GM10266 (cell line): ENCODE results near the gene EEFSEC.

Experiments
- DNase-seq: peaks from one replicate; pipeline ENCODE4 v3.0.0; 2012; ENCODE audit errors: extremely low spot score
- CTCF ChIP-seq: IDR thresholded peaks from 2 replicates; pipeline ENCODE4 v1.5.1; 2012; ENCODE audit warnings: mild to moderate bottlenecking, low read depth; ENCODE audit not compliant: control insufficient read depth, insufficient read depth; ENCODE audit errors: missing control alignments

EEFSEC gene

GRCh38 chr3:128243602-128244504 is 90.6 kb downstream of the EEFSEC start:
- no peak for TF ChIP-seq CTCF
- no peak for DNase-seq

DNA sequence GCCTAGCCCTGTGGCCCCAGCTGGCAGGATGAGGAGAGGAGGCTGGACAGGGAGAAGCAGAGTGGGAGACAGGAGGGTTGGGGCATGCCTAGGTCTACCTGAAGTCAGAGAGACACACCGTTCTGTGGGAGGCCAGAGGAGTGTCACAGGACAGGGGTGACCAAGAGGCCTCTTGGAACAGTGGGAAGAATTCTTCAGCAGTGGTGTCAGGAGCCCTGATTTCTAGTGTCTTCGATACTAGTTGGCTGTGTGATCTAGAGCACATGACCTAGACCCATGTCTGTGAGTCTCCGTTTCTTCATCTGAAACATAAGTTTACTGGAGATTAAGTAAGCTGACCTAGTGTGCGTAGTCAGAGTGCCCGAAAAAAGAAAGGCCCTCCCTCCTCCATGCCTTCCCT is 92.2 kb downstream of the EEFSEC start:
- no peak for DNase-seq
- no peak for TF ChIP-seq CTCF

- no peak for DNase-seq
- no peak for TF ChIP-seq CTCF
These were observed 94.6 kb downstream of the EEFSEC start for GRCh38 chr3:128247666-128248409.

DNA sequence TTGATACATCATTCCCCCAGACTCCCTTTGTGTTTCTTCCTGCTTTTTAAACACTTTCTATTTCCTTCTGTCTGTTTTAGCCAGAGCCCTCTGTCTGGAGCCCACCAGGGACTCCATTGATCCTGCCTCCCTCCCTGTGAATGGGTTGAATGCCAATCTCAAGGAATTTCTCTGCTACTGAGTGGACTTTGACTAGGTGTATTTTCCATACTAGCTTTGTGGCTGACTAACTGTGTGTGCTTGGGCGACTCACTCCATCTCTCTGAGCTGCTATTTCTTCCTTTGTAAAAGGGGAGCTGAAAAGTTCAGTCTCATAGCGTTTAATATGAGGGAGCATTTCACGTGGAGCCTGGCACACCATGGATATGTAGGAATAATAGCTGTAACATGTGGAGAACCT is 98.8 kb downstream of the EEFSEC start:
- TF ChIP-seq CTCF = no peak

GRCh38 chr3:128253150-128253549 is 99.9 kb downstream of the EEFSEC start:
- no peak for TF ChIP-seq CTCF

More for the DNA sequence above, 98.8 kb downstream of the EEFSEC start:
- DNase-seq = no peak

DNA sequence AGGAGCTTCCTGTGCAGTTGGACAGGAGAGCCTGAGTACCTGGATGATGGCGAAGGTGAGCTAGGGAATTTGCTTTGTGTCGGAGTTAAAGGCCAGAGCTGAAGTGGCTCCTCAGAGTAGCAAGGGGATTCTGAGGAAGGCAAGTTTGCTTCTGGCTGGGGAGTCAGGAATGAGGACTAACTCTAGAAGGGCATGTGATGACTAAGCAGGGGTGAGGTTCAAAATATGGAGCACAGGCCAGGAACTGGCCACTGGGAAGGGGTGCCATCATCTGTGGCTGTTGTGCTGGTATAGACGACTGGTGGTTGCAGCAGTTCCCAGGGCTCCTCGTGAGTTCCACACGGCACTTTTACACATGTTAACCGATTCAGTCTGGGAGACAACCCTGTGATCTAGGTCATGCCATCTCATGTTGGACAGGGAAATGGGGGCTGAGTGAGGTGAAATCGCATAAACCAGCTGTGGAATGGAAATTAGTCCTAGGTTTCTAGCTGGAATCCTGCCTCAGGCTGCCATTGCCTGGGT is 100.8 kb downstream of the EEFSEC start:
- DNase-seq = no peak
- no peak for TF ChIP-seq CTCF

More at GRCh38 chr3:128253150-128253549, 99.9 kb downstream of the EEFSEC start:
- no peak for DNase-seq
